Measurements from ENCODE around the gene TMIGD2.

GRCh38 chr19:4342615-4343369 lies 40.6 kb upstream of the TMIGD2 start:
- peak; percentile 96 for TF ChIP-seq POLR2AphosphoS5 (IDR thresholded peaks at IDR 0.05)
- peak; percentile 71 for TF ChIP-seq CTCF (IDR thresholded peaks at IDR 0.05; ENCODE audit: poor library complexity, severe bottlenecking)
- TF ChIP-seq EP300 (conservative IDR thresholded peaks at IDR 0.05; ENCODE audit: poor library complexity, severe bottlenecking), result peak; percentile 73
